ENCODE measurements around the gene LRRFIP2.
"Not testable (repeated sequence)": the region's sequence is repeated elsewhere in the genome, so short reads cannot be mapped to it uniquely, and the experiment has no call there.

LRRFIP2 gene, protein sequence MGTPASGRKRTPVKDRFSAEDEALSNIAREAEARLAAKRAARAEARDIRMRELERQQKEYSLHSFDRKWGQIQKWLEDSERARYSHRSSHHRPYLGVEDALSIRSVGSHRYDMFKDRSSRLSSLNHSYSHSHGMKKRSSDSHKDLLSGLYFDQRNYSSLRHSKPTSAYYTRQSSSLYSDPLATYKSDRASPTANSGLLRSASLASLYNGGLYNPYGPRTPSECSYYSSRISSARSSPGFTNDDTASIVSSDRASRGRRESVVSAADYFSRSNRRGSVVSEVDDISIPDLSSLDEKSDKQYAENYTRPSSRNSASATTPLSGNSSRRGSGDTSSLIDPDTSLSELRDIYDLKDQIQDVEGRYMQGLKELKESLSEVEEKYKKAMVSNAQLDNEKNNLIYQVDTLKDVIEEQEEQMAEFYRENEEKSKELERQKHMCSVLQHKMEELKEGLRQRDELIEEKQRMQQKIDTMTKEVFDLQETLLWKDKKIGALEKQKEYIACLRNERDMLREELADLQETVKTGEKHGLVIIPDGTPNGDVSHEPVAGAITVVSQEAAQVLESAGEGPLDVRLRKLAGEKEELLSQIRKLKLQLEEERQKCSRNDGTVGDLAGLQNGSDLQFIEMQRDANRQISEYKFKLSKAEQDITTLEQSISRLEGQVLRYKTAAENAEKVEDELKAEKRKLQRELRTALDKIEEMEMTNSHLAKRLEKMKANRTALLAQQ

DNA sequence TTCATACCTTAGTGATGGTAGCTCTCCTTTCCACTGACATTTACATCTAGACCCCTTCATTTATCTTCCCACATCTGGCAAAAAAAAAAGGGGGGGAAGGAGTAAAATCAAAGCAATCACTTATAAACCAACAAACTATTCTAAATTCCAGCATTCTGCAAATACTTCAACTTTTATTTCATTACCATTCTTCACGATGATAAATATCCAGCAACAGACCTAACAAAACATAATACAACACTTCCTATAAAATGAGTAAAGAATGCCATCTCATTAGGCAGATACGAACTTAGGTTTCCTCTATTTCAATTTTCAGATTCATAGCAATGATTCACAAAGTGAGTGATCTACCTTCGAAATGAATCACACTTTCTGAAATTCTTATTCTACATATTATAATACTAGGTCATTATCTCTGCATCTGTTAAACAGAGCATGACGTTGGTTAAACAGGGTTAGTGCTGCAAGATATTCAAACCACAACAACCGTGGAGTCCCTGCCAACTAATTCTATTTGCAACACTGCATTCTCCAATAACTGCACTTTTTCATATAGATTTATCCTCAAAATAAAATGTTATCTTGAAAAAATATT lies at the start of gene LRRFIP2:
Gene LRRFIP2 (minus strand): TSS at position 51 of the 595 bp plus-strand sequence. CDS start 25,599 bp downstream, outside the sequence.
- no peak for DNase-seq

DNA sequence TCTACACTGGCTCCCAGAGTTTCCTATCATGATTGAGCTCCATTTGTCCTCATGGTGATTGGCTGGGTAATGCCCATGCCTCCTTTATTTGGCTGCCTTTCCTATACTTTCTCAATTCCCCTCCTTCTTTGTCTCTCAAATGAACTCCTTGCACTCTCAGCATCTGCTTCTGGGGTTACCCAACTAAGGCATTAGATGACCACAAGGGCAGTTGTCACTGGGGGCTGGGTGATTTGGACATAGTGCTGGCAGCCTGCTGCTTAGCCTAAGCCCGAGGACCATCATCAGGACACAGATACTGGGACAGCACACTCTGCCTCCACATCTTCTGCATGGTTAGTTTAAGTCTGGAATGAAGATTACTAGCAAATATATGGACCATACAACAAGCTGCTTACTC lies 49.2 kb upstream of the LRRFIP2 start:
- DNase-seq = no peak

DNA sequence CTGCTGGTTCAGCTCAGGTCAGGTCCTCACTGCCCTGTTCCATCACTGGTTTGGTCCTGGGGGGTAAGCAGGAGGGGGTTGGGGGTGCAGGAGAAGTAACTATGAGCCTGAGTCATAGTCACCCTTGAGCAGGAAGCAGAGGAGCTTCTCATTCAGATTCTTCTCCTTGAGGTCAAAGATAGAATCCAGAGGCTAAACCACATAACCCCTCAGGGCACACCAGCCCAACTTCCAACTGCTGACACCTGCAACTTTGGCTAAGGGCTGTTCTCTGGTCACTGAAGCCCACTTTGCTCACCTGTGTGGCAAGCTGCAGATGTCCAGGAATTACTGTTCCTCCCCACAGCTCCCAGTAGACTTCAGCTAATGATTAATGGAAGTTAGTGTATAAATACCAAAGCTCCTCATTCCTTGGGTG lies 48.8 kb upstream of the LRRFIP2 start:
- no peak for DNase-seq

DNA sequence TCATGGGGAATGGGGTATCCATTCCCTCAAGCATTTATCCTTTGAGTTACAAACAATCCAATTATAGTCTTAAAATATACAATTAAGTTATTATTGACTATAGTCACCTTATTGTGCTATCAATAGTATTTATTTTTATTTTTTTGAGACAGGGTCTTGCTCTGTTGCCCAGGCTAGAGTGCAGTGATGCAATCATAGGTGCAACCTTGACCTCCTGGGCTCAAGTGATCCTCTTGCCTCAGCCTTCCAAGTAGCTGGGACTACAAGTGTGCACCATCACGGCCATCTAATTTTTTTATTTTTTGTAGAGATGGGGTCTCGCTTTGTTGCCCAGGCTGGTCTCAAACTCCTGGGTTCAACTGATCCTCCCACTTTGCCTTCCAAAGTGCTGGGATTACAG lies 48.2 kb upstream of the LRRFIP2 start:
- not testable (repeated sequence) for DNase-seq

DNA sequence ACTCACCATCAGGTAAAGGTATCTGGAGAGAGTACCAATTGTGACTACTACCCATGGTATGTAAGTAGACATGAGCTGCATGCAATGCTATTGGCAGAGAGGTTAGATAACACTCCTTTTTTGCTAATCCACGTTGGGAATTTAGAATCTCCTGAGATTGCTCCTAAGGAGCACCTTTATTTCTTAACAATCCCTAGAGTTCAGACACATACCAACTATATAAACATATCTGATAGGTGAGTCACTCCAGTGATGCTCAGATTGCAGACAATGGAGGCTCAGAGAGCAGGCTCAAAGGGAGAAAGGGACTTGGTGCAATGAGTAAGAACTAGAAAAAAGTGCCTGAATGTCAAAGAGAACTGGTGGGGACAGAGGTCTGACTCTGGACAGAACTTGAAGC lies 47.0 kb upstream of the LRRFIP2 start:
- DNase-seq = no peak

DNA sequence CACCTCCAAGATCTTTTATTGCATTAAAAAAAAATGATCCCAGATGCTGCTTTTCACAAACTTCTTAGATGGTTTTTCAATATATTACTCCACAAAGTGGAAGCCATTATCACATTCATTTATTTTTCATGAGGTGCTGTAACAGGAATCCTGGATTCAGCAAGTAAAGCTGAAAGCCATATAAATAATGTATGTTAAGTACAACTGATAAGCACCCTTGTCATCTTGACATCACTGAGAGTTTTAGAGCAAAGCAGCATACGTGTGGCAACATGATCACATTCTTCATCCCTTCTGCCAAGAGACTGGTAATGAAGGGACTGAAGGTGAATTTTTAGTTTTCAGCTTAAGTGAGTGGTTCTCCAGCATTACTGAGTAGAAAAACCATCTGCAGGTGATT lies 44.9 kb upstream of the LRRFIP2 start:
- DNase-seq = no peak

DNA sequence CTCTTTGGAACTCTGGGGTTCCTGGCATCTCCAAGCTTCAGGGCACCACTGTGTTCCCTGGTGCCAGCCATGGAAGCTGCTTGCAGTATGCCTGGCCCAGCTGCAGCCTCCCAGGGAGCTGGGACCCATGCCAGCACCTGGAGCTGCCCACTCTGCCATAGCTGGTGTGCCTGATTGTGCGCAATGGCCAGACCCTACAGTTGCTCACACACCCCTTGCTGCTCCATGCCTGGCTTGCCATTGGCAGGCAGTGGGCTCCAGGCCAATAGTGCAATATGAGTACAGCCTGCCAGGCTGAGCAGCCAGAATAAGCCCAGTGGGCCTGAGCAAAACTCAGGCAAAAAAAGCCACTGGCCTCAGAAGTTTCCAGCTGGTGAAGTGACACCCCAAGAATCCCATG lies 43.8 kb upstream of the LRRFIP2 start:
- peak in 1 of 2 experiments; percentile 2 for DNase-seq

DNA sequence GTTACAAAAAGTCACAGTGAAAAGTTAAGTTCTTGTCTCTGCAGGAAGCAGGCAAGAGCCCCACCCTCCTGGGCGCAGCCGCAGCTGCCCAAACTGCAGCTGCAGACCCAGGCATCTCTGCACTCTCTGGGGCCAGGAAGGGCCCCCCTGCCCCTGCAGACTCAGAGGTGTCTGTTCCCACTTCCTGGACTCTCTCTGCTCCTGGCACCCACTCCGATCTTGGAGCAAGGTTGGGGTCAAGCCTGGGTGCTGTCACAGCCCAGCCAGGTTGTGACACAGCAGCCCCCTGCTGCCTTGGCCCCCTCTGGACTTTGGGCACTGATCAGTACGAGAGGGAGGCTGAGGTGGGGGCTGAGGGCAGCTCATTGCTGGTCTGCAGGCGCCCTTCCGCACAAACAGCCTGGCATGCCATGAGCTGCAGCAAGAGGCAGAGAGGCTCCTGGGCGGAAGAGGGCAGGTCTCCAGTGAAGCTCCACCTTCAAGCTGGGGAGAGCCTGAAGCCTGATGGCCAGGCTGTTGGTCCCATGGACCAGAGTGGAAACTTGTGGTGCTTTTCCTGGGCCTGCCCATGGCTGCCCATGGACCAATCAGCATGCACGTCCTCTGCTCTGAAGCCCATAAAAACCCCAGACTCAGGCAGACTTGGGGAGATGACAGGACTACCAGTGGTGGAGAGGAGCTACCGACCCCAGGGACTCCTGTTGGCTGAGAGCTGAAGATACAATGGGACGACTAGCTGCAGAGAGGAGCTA lies 42.9 kb upstream of the LRRFIP2 start:
- DNase-seq = no peak

DNA sequence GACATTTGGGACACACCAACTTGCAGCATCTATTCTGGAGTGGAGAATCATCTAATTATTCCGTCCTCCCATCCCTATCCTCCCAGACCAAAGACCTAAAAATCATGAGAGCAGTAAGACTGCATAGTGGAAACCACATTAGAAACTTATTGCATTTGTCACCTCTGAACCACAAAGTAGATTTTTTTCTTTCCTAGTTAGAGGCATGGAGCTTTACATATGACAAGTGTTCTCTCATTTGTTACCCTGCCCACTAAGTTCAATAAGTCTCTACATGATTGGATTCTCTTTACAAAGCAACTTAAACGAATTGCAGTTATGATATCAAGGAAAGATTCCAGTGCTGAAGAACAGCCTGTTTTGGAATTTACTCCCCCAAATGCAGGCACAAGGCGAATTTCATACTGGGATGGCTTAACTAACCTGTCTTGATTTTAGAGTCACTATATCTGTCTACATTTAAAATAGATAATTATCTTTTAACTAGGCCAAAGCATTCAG lies 42.3 kb upstream of the LRRFIP2 start:
- no peak for DNase-seq

DNA sequence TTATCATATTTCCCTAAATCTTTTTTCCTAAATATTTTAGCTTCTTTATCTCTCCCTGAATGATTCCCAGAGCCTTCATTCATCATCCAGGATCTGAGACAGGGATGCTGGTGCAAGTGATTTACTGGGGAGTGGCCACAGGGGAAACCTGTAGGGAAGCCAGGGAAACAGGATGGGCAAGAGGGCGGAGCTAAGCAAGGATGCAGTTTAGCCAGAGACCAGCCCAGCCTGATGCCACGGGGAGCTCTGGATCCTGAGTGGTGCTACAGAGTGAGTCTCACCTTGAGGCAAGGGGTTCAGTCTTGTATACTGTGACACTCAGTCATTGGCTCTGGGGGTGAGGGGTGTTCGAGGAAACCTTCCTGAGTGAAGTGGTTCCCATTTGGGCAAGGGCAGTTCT lies 39.7 kb upstream of the LRRFIP2 start:
- DNase-seq = no peak

DNA sequence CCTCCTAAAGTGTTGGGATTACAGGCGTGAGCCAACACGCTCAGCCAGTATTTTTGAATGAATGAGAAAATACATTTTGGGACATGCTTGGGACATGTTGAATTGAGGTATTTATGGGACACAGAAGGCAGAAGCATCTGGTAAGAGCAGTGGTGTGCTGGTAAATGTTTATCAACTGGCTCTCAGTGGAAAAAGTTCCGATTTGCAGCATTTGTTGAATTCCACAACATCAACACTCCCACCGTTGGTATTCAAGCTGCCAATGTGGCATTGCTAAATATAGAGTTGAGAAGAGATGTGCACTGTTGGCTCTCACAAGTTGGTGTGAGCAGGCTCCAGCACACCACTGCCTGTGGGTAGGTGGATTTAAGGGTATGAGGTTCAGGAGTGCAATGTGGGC lies 35.8 kb upstream of the LRRFIP2 start:
- DNase-seq = no peak

DNA sequence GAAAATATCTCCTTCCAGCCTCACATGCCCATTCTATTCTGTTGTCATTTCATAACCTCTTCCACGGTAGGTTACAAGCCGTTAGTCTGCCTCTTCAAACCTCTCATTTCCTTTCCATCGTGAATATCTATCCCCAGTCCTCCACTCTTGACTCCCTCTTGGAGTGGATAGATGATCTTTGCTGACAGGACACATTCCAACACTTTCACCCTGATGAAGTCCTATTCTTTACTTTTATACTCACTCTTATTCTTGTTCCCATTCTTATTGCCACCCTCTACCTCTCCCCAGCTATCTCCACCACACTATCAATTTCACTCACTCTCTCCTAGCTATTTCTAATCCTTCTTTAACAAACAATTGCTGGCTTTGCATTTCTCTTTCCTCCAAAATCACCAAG lies 34.2 kb upstream of the LRRFIP2 start:
- DNase-seq = not testable (repeated sequence)

DNA sequence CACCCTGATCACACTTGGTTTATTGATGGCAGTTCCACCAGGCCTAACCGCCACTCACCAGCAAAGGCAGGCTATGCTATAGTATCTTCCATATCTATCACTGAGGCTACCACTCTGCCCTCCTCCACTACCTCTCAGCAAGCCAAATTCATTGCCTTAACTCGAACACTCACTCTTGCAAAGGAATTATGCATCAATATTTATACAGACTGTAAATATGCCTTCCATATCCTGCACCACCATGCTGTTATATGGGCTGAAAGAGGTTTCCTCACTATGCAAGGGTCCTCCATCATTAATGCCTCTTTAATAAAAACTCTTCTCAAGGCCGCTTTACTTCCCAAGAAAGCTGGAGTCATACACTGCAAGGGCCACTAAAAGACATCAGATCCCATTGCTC lies 33.6 kb upstream of the LRRFIP2 start:
- not testable (repeated sequence) for DNase-seq

DNA sequence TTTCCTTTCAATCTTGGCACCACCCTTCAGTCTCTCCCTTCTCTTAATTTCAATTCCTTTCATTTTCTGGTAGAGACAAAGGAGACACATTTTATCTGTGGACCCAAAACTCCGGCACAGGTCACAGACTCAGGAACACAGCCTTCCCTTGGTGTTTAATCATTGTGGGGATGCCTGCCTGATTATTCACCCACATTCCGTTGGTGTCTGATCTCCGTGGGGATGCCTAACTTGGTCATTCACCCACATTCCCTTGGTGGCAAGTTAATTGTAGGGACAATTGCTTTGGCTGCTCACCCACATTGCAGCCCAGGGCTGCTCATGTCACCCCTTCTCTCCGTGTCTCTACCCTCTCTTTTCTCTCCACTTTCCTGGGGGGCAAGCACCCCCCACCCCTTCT lies 31.7 kb upstream of the LRRFIP2 start:
- not testable (repeated sequence) for DNase-seq

DNA sequence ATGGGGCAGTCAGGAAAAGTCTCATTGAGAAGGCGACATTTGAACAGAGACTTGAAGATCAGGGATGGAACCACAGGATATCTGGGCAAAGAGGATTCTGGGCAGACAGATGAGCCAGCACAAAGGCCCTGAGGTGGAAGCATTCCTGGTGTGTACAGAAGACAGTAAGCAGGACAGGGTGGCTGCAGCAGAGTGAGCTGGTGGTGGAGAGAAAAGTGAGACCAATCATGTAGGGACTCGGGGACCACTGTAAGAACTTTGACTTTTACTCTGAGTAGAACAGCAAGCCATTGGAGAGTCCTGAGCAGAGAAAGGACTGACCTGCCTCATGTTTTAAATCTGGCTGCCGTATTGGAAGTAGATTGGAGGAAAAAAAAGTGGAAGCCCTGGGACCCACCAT lies 29.9 kb upstream of the LRRFIP2 start:
- no peak for DNase-seq

DNA sequence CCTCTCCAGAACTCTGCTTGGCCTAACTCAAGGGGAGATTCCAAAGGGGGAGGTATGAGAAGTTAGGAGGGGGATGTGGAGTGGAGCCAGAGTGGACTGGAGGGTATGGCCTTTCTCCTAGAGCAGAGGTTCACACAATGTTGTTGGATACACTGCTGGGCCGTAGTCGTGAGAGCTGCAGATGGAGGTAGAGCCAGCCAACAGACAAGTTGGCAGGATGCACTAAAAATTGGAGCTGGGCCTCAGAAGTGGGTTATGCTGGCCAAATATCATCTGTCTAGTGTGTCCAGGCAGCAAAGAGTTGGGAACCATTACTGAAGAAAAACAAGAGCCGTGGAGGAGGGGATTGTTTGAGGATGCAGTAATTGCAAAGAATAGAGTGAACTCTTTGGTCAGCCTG lies 27.7 kb upstream of the LRRFIP2 start:
- no peak for DNase-seq

DNA sequence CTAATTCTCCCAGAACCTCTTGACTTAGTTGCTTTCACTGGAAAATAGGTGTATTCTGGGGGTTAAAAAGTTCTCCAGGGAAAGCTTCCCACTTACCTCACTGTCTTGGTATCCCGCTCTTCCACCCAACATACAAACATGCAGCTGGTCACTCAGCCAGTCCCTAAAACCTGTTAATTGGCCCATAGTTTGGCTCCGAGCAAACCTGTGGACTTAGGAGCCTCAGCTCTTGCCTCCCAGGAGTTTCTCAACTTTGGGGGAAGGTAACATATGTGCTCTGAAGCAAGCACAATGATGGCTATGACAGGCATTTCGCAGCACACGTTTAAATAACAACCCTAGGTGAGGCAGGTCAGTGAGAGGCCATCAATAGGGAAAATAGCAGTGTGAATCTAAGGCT lies 25.8 kb upstream of the LRRFIP2 start:
- no peak for DNase-seq

DNA sequence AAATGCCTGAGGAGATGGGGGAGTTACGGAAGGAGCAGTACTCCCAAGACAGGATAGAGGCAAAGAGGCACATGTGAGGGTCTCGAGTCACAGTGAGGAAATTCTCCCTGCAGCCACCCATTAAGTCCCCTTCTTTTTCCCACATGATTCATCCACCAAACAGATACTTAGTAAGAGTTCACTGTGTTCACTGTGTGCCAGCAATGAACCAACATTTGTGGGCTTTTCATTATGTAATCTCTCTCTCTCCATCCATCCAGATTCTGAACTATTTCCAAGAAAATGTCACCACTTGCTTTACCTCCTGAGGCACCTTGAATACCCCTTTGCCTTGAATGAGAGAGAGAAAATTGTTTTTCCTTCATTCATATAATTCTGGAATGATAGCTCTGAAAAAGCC lies 24.6 kb upstream of the LRRFIP2 start:
- DNase-seq = no peak

DNA sequence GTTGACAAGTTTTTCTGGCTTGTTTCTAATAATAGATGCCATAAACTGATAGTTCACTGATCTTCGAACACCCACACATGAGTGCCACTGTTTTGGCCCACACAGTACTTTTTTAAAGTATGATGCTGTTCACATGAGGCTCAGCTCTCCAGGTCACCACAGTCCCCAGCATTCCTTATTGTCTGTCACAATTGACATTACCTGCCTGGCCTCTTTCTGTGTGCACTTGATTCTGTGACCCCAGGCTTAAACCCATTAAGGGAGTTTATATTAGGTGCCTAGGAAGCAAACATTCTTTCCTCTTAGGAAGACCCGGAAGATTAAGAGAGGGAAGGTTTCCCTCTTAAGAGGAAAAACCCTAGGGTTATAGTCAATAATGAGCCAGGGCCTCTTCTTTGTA lies 24.2 kb upstream of the LRRFIP2 start:
- no peak for DNase-seq

DNA sequence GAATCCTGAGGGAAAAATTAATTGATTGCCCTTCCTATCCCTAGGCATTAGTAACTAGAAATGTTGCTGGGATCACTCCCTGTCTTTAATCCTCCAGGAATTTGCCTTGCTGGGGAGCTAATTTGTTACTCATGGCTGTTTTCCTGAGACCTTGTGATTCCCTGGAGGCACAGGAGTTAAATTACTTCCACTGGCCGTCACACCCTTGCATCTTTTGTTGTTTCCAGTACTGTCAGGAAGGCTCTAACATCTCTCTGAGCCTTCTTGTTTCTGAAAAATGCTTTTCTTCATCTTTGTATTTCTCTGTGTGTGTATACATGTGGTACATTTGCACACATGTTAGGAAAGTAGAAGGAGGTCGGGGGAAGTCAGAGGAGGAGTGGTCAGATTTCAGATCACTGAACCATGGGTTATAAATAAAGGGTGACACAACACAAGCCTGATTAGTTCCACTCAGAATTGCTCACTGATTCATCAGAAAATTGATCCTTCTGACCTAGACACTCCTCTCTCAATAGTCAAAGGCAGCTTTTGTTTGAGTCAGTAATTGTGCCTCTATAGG lies 23.5 kb upstream of the LRRFIP2 start:
- no peak for DNase-seq

DNA sequence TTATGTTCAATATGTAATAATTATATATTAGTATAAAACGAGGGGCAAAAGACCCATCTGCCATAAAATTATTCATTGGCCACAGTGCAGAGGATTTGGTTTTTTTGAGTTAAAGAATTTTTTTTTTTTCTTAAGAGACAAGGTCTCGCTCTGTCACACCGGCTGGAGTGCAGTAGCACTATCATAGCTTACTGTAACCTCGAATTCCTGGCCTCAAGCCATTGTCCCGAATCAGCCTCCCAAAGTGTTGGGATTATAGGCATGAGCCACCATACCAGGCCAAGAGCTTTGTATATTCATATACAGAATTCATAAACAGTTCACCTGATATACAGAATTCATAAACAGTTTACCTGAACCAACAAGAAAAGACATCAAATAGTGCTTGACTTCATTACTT lies 20.2 kb upstream of the LRRFIP2 start:
- DNase-seq = no peak

DNA sequence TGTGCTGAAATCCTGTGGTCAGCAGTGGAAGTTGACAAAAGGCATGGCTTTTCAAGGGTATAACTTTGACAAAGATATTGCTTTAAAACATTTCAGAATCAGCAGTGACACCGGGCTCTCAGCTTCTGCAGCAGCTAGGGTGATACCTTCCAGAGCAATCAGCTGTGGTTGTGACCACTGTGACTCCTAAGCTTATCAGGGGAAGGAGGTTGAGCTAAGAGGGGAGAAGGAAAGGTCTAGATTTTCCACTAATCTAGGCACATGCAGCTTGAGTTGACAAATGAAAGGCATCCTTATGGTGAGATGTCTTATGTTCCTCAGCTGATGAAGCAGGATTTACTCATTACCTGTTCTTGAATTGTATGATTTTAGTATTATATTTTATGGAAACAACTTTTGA lies 16.3 kb upstream of the LRRFIP2 start:
- DNase-seq = no peak

DNA sequence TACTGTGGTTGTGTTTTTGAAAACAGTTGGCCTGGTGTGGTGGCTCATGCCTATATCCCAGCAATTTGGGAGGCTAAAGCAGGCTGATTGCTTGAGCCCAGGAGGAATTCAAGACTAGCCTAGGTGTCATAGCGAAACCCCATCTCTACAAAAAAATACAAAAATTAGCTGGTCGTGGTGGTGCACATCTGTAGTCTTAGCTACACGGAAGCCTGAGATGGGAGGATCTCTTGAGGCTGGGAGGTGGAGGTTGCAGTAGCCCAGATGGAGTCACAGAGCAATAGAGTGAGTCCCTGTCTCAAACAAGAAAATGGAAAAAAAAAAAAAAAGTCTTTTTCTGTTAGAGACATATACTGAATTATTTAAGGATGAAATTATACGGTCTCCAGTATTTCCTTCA lies 14.7 kb upstream of the LRRFIP2 start:
- no peak for DNase-seq

Data from SHP77 (cell line).